Esophagus squamous epithelium (tissue), 5 donors: ENCODE results near the gene PIP5K1B. TPM values are rescaled to one million over a fixed set of nuclear protein-coding genes. Genes with fewer than 3 reads are reported as not detected.

Experiments
- DNase-seq: peaks from one replicate; lab custom pipeline; 2025; lab: John Stamatoyannopoulos, UW
- H3K27ac ChIP-seq, 4 donors: fragments of 200-600 bp; sonication (generic); one replicate each; pipeline ENCODE4 v1.5.1; 2016 to 2019; ENCODE audit warnings: mild to moderate bottlenecking in 1 of 4
- H3K27me3 ChIP-seq, 4 donors: fragments of 200-600 bp; sonication (generic); 1 replicate in 3 of 4; 2 replicates in 1 of 4; pipeline versions ENCODE4 v1.5.1 to v1.6.0; 2017 to 2021; ENCODE audit warnings: antibody characterized with exemption in 1 of 4
- H3K36me3 ChIP-seq, 3 donors: fragments of 200-600 bp; sonication (generic); one replicate each; pipeline ENCODE4 v1.5.1; 2016 to 2019
- H3K4me1 ChIP-seq, 3 donors: fragments of 200-600 bp; sonication (generic); one replicate each; pipeline ENCODE4 v1.5.1; 2017 to 2019
- H3K4me3 ChIP-seq, 4 donors: fragments of 200-600 bp; sonication (generic); 1 replicate in 3 of 4; 2 replicates in 1 of 4; pipeline ENCODE4 v1.5.1; 2016 to 2019; ENCODE audit warnings: mild to moderate bottlenecking in 2 of 4, moderate library complexity in 1 of 4
- H3K9me3 ChIP-seq, 3 donors: fragments of 200-600 bp; sonication (generic); one replicate each; pipeline ENCODE4 v1.5.1; 2016 to 2019
- POLR2A ChIP-seq, 4 donors: fragments of 450-650 bp; IDR thresholded peaks; one replicate each; pipeline ENCODE4 v1.6.1; 2017; ENCODE audit warnings: antibody characterized with exemption in 4 of 4, mild to moderate bottlenecking in 4 of 4, moderate library complexity in 3 of 4
- WGBS, 2 donors: methylation state at CpG; one replicate each; pipeline ENCODE4 v1.1.5; 2018; 5-methylcytosine and 5-hydroxymethylcytosine counted together
- intact Hi-C: fragments of 100-400 bp; cut with DNase I; formaldehyde crosslinking; loops from one replicate; pipeline ENCODE4 v1.15.0; 2022
- total RNA-seq, 4 donors: library from RNA; depleted of rRNA; stranded (reverse); fragments of >200 nt; gene quantifications; one replicate each; pipeline ENCODE4 v1.1.0, GENCODE V29; 2016
- TF ChIP-seq, protein P1 (sequence below), 6 experiments: fragments of 450-650 bp in 4 of 6; fragments of 200-600 bp in 2 of 6; sonication (generic) in 2 of 6; IDR thresholded peaks; one replicate each; pipeline ENCODE4 v1.5.1; 2016 to 2019; ENCODE audit warnings: antibody characterized with exemption in 6 of 6, mild to moderate bottlenecking in 4 of 6, moderate library complexity in 4 of 6
- donor health status: DM: yes; HTN: yes; CAD: no.

PIP5K1B gene
- total RNA-seq, 4 donors from 2014 or later: 0.38 to 0.97 (median 0.56) TPM; not detected in 1

- DNase-seq: no peak
- no peak overlapping the region for H3K4me3 ChIP-seq
- WGBS, 2 donors: 51 to 73% methylated on average over 6 of the region's 6 CpGs
- TF ChIP-seq POLR2A (IDR thresholded peaks at IDR 0.05): no peak
- TF ChIP-seq, protein P1, sequence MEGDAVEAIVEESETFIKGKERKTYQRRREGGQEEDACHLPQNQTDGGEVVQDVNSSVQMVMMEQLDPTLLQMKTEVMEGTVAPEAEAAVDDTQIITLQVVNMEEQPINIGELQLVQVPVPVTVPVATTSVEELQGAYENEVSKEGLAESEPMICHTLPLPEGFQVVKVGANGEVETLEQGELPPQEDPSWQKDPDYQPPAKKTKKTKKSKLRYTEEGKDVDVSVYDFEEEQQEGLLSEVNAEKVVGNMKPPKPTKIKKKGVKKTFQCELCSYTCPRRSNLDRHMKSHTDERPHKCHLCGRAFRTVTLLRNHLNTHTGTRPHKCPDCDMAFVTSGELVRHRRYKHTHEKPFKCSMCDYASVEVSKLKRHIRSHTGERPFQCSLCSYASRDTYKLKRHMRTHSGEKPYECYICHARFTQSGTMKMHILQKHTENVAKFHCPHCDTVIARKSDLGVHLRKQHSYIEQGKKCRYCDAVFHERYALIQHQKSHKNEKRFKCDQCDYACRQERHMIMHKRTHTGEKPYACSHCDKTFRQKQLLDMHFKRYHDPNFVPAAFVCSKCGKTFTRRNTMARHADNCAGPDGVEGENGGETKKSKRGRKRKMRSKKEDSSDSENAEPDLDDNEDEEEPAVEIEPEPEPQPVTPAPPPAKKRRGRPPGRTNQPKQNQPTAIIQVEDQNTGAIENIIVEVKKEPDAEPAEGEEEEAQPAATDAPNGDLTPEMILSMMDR (IDR thresholded peaks at IDR 0.05): no peak
- no peaks in the 10 kb centered on the region for H3K27me3 ChIP-seq
- H3K36me3 ChIP-seq: no peaks in the 10 kb centered on the region
- H3K9me3 ChIP-seq: no peaks in the 10 kb centered on the region
- no peak overlapping the region for H3K27ac ChIP-seq
- intact Hi-C loops: no loop called here
- peaks cover 0 to 11% (median 0%) of the 10 kb centered on the region in 3 donors for H3K4me1 ChIP-seq
Measured at GRCh38 chr9:68898781-68899439, 193.9 kb downstream of the PIP5K1B start.

GRCh38 chr9:68904454-68904853 is 199.4 kb downstream of the PIP5K1B start:
- TF ChIP-seq, protein P1 (IDR thresholded peaks at IDR 0.05): no peak
- no peak for TF ChIP-seq POLR2A (IDR thresholded peaks at IDR 0.05)
- intact Hi-C loops: no loop called here
- Histone ChIP-seq H3K36me3 (no peaks in the 10 kb centered on the region), H3K4me1 (no peaks in the 10 kb centered on the region), H3K27me3 (no peaks in the 10 kb centered on the region), H3K27ac (no peak overlapping the region), H3K9me3 (no peaks in the 10 kb centered on the region), H3K4me3 (no peak overlapping the region)
- WGBS, 2 donors: 23 to 45% methylated on average over 6 of the region's 6 CpGs
- DNase-seq: no peak

DNA sequence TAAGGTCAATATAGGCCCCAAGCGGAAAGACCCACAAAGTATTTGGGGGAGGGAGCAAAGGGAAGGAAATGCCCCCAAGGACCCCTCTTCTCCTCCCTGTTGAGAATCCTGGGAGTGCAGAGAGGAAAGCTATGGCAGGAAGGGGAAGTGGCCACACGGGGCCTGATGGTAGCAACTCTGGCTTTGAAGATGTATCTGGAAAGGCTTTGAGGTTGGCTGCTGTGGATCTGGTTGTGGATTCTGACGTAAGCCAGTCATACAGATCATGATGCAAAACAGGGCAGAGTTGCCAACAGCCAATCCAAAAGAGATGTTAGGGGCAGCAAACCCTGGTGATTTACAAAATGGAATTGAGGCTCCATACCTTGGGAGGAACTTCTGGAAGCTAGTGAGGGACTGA is 200.1 kb downstream of the PIP5K1B start:
- TF ChIP-seq, protein P1 (IDR thresholded peaks at IDR 0.05): no peak
- no peak for TF ChIP-seq POLR2A (IDR thresholded peaks at IDR 0.05)
- DNase-seq: no peak
- intact Hi-C loops: no loop called here
- no peaks in the 10 kb centered on the region for H3K9me3 ChIP-seq
- no peaks in the 10 kb centered on the region for H3K36me3 ChIP-seq
- no peaks in the 10 kb centered on the region for H3K27me3 ChIP-seq
- 58 to 59% methylated on average over 3 of the region's 3 CpGs for WGBS, 2 donors
- no peak overlapping the region for H3K27ac ChIP-seq
- no peaks in the 10 kb centered on the region for H3K4me1 ChIP-seq
- H3K4me3 ChIP-seq: no peak overlapping the region

GRCh38 chr9:68907910-68908309 is 202.9 kb downstream of the PIP5K1B start:
- Histone ChIP-seq H3K36me3 (no peaks in the 10 kb centered on the region), H3K27ac (no peak overlapping the region), H3K4me3 (no peak overlapping the region), H3K9me3 (no peaks in the 10 kb centered on the region), H3K4me1 (no peaks in the 10 kb centered on the region), H3K27me3 (no peaks in the 10 kb centered on the region)
- TF ChIP-seq POLR2A (IDR thresholded peaks at IDR 0.05): no peak
- TF ChIP-seq, protein P1 (IDR thresholded peaks at IDR 0.05): no peak
- WGBS, 2 donors: 38 to 71% methylated on average over 2 of the region's 2 CpGs
- no peak for DNase-seq
- intact Hi-C loops: no loop called here

DNA sequence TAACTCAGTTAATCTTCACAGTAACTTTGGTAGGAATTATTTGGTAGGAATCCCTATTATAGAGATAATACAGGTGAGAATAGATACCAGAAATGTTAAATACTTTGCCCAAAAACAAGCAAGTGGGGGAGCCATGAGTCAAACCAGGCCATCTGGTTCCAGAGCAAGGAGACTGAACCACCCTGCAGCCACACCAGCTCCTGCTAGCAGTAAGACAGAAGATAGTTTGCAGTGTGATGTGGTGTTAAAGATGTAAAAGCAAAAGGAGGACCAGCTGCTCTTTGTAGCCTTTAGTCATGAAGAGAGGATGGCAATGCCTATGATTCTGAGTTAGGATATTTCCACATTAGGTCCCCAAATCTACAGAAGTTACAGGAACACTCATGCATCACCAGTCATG is 207.5 kb downstream of the PIP5K1B start:
- no peaks in the 10 kb centered on the region for H3K36me3 ChIP-seq
- no peak overlapping the region for H3K27ac ChIP-seq
- TF ChIP-seq POLR2A (IDR thresholded peaks at IDR 0.05): no peak
- TF ChIP-seq, protein P1 (IDR thresholded peaks at IDR 0.05): no peak
- DNase-seq: no peak
- intact Hi-C loops: no loop called here
- H3K9me3 ChIP-seq: no peaks in the 10 kb centered on the region
- no peaks in the 10 kb centered on the region for H3K4me1 ChIP-seq
- H3K4me3 ChIP-seq: no peak overlapping the region
- no peaks in the 10 kb centered on the region for H3K27me3 ChIP-seq
